ENCODE measurements around the gene VMAC.
A peak's percentile ranks its signal among the peaks of the same experiment; 100 is the strongest.
"Not testable (repeated sequence)": the region's sequence is repeated elsewhere in the genome, so short reads cannot be mapped to it uniquely, and the experiment has no call there.

VMAC gene

DNA sequence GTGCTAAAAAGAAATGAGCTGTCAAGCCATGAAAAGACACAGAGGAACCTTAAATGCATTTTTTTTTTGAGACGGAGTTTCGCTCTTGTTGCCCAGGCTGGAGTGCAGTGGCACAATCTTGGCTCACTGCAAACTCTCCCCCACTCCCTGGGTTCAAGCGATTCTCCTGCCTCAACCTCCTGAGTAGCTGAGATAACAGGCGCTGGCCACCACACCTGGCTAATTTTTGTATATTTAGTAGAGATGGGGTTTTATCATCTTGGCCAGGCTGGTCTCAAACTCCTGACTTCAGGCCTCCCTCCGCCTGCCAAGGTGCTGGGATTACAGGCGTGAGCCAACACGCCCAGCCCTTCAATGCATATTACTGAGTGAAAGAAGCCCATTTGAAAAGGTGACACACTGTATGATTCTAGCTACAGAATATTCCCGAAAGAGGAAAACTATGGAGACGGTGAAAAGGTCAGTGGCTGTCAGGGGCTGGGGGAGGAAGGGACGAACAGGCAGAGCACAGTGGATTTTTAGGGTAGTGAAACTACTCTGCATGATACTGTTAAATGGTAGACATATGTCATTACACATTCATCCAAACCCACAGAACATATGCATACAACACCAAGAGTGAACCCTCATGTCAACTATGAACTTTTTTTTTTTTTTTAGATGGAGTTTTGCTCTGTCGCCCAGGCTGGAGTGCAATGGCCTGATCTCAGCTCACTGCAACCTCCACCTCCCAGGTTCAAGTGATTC lies 20.4 kb upstream of the VMAC start:
- not testable (repeated sequence) for DNase-seq

DNA sequence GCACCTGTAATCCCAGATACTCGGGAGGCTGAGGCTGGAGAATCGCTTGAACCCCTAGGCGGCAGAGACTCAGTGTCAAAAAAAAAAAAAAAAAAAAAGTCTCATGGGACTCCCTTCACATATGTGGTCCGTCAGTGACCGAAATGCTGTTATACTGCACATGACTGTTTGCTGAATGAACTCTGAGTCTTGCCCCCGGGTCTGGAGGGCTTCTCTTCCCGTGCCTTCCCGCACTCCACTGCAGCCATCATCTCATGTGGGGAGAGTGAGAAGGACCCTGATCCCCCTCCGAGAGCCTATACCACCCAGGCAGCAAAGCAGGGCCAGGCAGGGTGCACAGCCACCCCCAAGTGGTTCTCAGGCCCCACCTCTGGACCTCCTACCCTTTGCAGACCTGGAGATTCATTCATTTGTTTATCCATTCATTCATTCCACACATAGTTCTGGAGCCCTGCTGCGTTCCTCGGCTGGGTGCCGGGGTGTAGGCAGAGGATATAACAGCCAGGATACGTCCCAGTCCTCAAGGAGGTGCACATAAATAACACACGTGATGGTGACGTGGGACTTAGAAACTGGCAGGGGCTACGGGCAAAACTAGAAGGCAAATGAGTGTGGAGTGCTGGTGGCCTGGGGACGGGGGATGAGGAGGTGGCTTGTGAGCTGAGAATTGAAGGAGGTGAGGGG lies 15.2 kb upstream of the VMAC start:
- DNase-seq: no peak

DNA sequence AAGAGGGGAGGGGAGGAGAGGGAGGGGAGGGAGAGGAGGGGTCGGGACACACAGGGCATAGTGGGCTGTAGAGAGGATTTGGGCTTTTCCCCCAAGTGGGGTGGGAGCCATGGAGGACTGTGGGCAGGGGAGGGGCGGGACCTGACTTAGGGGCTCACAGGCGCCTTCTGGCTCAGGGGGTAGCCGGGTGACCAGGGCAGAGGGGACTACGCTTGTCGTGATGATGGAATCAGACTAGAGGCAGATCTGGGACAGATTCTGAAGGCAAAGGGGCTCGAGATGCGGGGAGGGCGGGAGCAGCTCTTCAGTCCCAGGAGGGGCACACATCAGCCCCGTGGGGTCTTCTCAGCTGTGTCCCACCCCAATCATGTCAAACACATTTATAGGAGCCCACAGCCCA lies 14.6 kb upstream of the VMAC start:
- DNase-seq: no peak

DNA sequence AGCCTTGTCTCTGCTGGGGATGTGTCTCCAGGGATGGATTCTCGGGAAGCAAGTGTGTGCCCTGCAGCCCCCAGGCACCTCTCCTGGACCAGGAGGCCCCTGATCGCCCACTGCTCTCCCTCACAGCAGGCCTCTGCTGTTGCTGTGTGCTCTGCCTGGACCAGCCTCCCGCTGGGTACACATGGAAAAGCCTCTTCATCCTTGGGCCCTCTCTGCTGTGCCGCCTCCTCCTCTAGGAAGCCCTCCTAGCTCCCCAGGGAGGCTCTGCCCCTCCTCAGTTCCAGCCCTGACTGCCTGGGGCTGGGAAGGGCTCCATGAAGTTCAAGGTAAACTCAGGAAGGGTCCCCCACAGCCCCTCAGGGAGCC lies 13.1 kb upstream of the VMAC start:
- no peak for DNase-seq

DNA sequence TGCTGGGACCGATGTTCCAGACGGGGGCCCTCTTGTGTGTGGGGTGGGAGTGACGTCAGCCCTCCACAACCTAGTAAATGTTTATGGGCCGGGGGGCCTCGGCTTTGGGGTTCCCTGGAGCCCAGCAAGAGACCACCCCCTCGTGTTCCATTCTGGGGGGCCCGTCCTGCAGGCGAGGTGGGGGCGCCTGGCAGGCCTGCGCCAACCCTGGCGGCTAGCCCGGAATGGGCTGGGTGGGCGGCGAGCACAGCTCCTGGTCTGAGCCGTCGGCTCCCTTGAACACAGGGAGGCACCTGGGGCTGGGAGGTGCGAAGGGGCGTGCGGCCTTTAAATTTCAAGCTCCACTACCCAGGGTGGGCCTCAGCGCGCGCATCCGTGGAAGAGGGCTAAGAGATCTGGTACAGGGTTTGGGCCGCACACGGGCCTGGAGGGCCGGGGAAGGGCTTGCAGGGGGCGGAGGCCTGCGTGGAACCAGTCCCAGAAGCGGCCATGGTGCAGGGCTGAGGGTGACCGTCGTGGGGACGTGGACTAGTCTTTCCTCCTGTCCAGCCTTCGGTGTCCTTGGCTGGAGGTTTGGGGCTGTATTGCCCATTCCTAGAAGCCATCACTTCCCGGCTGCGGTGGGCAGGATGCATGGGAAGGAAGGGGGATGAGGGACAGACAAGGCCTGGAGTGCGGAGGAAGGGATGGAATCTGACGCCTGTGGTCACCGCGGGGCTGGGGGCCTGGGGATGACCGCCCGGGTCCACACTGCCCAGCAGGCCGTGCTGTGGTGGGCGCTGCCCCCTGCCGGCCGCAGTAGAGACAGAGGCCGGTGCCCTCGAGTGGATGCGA lies 12.5 kb upstream of the VMAC start:
- no peak for DNase-seq

DNA sequence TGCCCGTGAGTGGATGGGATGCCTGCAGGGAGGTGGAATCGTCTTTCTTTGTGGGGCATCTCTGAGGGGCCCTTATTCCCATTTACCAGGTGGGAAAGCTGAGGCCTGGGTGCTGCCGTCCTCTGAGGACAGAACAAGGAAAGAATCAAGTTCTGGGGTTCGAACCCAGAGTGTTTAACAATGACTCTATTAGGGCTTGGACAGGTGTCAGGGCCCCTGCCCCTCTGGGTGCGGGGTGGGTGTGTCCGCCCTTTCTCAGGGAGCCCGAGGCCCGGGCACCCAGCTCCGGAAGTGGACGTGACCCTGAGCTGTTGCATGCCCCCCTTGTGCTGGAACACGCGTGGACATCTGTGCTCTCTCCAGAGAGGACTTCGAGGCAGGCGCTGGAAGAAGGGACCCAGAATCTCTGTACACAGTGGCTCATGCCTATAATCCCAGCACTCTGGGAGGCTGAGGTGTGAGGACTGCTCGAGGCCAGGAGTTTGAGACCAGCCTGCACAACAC lies 11.8 kb upstream of the VMAC start:
- DNase-seq: no peak

DNA sequence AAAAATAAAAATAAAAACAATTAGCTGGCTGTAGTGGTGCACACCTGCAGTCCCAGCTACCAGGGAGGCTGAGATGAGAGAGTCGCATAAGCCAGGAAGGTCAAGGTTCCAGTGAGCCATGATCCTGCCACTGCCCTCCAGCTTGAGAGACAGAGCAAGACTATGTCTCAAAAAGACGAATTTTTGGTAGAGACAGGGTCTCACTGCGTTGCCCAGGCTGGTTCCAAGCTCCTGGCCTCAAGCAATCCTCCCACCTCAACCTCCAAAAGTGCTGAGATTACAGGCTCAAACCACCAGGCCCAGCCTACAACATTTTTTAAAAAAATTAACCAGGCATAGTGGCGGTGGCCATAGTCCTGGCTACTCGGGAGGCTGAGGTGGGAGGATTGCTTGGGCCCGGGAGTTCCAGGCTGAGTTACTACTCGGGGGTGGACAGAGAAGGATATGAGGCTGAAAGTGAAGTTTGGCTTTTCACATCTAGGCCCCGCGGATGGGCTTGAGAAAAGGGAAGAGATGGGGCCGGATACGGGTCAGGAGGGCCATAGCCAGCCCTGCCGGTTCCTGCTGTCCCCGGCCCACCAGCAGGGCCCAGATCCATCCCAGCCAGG lies 11.3 kb upstream of the VMAC start:
- no peak for DNase-seq

DNA sequence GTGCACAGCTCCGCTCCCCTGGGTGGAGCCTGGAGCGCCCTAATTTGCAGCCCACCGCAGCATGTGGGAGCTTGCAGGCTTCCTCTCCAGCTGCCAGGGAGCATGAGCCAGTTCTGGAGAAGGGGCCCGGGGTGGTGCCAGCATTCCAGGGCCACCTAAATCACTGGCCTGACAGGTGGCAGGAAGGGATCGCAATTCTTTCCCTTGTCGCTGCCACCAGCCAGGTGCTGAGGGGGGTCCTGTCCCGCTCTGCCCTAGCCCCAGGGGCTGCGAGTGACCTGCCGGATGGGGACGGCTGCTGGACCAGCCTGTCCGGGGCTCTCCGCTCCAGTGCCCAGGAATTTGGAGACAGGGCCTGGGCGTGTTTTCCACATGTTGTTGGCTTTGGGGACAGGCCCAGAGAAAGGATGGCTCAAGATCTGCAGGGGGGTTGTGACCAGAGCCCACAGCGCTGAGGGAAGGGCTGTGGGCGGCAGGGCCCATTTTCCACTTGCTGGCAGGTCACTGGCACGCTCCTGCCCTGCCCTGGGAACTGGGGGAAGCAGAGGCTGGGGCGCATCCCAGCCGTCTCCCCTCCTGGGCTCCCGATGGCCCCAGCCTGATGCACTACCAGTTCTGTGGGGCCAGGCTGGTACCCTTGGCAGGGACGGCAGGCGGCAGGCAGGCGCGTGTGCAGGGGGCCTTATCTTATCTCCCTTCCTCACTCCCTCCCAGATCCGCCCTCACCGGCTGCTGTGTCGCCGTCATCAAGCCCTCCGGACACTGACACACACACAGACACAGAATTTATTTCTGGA lies 10.6 kb upstream of the VMAC start:
- DNase-seq: no peak

DNA sequence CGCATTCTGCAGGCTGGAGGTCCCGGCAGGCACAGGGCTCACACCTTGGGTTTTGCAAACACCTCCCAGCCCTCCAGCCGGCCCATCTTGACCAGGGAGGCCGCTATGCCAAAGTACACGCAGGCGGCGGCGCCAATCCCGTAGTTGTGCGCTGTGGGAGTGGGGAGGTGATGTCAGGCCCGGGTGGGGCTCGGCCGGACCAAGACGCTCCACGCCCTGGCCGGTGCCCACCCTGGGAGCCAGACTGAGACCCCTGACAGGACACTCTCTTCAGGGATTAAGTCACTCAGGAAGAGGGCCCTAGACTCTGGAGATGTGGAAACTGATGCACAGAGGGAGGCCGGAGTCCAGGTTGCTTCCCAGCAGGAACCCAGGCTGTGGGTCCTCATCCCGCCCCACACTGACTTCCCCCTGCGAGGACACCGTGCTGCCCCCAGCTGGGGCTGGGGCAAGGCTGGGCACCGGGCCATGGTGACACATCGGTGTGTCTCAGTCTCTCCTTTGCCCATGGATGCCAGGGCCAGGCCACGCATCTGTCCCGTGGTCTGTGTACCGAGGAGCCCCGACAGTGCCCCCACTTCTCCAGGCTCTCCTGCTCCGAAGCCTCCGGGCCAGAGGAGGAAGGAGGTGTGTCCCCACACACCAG lies 9.8 kb upstream of the VMAC start:
- no peak for DNase-seq

DNA sequence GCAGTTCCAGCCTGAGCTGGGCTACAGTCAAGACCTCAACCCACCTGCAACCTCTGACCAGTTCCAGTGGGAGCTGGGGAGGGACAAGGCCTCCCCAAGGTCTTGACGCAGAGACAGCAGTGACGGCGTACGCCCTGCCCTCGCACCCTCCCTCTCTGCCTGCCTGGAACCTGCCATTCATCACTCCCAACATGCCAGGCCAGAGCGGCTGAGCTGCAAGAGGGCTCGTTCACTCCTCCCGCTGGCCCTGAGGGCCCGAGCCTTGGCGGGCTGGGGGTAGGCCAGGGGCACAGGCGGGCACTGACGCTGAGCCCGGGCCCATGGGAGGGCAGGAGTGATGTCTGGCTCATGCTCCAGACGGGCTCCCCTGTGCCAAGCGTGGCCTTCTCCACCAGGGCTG lies 9.3 kb upstream of the VMAC start:
- DNase-seq: no peak

DNA sequence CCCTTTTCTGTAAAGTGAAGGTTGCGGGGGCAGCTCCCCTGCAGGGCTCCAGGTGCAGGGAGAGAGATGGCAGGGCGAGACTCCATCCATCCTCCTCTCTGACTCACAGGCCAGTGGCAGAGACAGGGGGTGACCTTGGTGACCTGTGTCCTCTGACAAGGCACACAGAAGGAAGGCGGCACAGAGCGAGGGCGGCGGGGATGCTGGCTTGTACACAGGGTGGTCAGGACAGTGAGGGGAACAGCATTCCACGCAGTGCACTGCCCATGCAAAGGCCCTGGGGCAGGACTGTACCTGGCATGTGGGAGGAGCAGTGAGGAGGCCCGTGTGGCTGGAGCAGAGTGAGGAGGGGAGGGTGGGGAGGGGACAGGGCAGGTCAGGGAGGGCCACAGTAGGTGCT lies 8.8 kb upstream of the VMAC start:
- DNase-seq: no peak

DNA sequence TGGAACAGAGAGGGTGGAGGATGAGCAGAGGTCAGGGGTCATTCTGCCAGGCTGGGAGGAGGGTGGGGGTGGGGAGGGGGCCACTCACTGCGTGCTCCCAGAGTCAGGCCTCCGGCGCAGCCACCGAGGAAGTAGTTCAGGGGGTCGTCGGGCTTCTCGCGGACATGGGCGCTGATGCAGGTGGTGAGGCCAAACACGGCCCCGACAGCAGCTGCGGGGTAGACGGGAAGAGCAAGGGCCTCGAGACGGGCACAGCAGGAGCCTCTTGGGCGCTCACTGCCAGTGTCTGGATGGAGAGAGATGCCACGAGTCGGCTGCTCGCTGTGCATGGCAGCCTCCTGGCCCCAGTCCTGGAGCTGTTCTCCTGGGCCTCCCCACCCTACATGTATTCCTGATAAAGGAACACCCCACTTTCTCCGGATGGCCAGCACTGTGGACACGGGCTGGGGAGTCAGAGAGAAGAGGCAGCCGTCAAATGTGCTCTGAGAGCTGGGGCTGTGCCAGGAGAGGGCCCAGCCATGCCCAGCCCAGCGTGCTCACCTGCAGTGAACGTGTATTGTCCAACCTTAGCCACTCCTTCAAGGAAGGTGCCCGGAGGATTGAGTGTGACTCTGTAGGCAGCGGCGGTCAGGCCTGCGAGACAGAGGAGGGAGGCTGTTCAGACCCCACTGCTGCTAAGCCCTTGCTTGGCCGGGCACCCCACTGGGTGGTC lies 8.2 kb upstream of the VMAC start:
- DNase-seq: no peak

DNA sequence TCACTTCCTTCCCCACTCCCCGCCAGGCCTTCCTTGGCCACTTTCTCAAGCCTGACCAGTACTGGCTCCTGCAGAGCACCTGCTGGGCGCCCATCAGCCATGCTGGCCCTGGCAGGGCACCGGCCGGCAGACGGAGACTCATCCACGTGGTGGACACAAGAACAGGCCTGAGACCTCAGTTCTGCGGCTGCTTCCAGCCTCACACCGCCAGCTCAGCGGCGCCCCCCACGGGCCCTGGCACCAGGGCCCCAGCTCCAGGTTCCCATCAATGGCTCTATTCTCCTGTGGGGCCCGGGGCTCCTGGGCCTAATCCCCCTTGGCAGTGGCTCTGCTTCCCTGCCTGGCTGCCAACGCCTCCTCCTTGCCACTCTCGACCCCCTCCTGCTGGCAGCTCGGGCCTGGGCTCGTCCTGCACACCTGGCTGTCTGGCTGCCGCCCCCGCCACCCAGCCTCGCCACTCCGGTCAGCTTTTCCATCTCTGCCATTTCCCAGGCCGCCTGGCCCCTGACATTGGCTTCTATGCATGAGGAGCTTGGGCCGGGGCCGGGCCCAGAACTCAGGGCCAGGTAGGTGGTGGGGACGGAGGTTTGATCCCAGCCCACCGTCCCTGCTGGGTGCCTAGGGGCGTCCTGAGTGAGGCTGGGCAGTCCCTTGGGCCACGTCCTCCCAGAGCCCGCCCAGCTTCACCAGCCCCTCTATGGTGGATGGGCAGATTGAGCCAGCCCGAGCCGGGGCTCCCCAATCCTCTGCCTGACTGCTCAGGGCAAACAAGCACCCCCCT lies 7.3 kb upstream of the VMAC start:
- no peak for DNase-seq

DNA sequence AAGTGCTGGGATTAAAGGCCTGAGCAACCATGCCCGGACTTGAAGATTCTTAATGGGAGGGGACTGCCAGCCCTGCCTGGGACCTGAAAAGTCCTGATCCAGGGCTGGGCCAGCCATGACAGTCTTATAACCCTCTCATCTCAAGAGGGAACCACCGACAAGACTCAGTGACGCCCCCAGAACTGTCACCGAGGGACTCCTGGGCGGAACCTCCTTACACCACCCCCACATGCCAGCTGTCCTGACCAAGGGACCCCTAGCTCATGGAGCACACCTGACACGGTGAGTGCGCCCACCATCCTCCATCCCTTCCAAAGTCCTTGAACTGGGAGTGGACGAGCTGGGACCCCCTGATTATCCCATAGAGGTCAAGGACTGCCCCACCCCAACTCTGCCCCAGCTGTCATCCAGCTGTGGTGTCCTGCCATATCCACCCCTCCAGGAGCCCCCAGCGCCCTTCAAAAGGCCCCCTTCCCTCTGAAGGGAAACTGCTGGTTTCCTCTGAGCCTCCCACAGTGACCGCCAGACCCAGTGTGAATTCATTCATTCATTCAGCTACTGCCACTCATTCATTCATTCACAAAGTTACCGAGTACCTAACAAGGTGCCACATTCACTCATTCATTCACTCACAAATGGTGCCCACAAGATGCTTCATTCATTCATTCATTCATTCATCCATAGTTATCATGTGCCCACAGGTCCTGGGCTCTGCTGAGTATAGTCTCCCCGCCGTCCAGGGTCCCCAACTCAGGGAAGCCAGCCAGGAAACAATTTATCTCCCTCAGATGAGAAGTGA lies 4.7 kb upstream of the VMAC start:
- no peak for DNase-seq

DNA sequence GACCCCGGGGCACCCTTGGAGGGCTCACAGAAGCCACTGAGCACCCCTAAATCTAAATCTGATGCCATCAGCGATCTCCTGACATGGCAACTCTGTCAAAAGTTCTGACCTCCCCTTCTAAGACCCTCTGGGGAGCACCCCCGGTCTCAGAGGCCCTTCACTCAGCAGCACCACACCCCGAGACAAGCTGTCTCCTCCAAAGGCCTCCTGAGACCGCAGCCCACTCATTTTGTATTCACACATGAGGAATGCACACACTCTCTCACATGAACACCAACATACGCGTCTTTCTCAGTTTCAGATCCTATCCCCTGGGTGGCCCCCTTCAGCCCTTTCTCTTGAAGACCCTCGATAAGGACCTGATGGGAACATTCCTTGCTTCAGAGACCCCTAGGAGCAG lies 3.7 kb upstream of the VMAC start:
- no peak for DNase-seq

DNA sequence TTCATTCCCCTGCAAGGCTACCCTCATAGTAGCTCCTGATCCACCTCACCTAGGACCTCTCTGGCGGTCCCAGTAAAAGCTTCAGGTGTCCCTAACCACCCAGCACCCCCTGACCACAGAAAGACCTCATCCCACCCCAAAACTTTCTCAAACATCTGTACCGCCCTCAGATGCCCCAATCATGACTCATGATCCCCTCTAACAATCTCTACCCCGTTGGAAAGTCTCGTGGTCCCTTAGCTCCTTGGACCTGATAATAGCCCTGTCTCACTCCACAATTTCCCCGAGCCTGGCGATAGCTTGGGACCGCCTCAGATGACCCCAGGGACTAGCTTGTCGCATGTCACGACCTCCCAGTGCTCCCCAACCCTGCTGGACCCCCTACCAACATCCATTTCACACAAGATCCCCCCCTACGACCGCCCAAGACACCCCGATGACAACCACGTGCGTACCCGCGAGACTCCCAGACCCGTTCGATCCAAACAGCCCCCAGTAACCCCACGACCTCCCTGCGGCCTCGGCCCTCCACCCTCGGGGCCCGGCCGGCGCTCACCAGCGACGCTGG lies 1.5 kb upstream of the VMAC start:
- no peak for DNase-seq

DNA sequence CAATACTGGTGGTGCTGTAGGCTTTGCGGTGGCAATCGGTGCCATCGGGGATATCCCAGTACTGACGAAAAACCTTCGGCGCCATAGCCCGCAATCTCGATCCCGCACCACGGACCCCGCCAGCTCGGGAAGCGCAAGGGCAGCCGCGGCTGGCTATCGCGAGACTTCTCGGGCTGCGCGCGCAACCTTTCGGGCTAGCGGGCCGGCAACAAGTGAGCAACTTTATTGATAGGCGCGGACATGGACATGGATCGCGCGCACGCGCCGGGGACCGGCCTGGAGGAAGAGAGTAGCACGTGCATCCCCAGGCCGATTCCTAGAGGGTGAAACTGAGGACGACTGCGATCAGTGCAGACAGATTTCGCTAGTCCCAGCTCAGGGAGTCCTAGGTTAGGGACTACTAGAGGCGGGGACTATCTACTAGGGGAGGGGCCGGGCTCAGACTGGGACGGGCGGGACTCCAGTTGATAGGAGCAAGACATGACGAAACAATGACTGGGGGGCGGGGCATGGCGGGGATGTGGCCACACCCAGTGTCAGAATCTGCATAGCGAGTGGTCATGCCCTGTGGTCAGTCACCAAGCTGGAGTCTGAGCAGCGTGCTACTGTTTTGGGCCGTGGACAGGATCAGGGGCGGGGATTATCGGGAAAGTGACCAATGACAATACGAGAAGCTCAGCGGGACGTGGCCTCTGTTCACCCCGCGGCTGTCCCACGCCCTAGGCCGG lies 884 bp upstream of the VMAC start, which contains the start of gene NDUFA11:
NDUFA11 (minus strand) TSS at position 167 of the 728 bp plus-strand sequence; CDS start at position 85, 82 bp downstream.
- peak; percentile 91 for DNase-seq

DNA sequence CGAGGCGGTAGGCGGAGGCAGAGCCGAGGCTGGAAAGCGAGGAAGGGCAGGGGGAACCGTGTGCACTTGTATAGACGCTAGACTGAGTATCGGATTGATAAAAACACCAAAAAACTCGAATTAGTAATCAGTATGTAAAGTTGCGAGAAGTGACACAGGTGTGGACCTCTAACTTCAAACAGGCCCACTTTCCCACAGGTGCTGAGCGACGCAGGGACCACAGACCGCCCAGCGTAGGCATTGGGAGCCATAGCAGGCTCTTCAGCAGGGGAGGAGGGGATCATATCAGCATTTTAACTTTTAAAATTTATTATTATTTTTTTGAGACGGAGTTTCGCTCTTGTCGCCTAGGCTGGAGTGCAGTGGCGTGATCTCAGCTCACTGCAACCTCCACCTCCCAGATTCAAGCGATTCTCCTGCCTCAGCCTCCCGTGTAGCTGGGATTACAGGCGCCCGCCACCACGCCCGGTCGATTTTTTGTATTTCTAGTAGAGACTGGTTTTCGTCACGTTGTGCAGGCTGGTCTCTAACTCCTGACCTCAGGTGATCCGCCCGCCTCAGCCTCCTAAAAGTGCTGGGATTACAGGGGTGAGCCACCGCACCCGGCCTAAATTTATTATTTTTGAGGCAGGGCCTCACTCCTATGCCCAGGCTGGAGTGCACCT lies 574 bp downstream of the VMAC start:
- no peak for DNase-seq
